Astrocyte (in vitro differentiated cells and primary cell): ENCODE measurements around the gene ADAMTS17.

ENCODE experiments used
- CTCF ChIP-seq: IDR thresholded peaks from 2 replicates; pipeline ENCODE4 v1.5.1; 2011; ENCODE audit warnings: low read depth, mild to moderate bottlenecking, inconsistent platforms, low read length, moderate library complexity; ENCODE audit not compliant: insufficient read depth
- EZH2 ChIP-seq: IDR thresholded peaks from 2 replicates; pipeline ENCODE4 v1.6.1; 2012; ENCODE audit warnings: mild to moderate bottlenecking, low read length, inconsistent platforms; ENCODE audit not compliant: insufficient read depth

GRCh38 chr15:100100926-100101325, 240.8 kb downstream of the ADAMTS17 start:
- TF ChIP-seq CTCF (no peak), EZH2 (no peak)
